ENCODE results near the gene YARS2. TPM values are rescaled to one million over a fixed set of nuclear protein-coding genes. Genes with fewer than 3 reads are reported as not detected.

YARS2 gene
- total RNA-seq, 4 donors from 2014 or later, result 18.7 to 26.8 (median 22.0) TPM

DNA sequence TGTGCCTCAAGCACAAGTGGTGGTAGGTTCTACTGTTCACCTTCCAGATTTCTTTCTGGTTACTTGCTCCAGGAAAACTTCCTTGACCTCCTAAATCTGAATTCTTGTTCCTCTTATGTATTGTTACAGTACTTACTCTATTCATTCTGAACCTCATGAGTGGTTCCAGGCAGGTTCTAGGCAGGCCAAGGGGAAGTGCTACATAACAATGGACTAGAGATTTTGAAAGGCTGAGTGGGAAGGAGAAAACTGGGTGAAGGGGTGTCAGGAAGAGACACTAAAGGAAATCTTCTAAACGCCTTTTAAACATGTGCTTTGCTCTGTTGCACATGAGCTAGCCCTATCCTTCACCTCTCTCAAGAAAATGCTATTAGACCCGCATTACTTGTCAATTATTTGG, 1.6 kb downstream of the YARS2 start:
- TF ChIP-seq, protein P1, sequence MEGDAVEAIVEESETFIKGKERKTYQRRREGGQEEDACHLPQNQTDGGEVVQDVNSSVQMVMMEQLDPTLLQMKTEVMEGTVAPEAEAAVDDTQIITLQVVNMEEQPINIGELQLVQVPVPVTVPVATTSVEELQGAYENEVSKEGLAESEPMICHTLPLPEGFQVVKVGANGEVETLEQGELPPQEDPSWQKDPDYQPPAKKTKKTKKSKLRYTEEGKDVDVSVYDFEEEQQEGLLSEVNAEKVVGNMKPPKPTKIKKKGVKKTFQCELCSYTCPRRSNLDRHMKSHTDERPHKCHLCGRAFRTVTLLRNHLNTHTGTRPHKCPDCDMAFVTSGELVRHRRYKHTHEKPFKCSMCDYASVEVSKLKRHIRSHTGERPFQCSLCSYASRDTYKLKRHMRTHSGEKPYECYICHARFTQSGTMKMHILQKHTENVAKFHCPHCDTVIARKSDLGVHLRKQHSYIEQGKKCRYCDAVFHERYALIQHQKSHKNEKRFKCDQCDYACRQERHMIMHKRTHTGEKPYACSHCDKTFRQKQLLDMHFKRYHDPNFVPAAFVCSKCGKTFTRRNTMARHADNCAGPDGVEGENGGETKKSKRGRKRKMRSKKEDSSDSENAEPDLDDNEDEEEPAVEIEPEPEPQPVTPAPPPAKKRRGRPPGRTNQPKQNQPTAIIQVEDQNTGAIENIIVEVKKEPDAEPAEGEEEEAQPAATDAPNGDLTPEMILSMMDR (IDR thresholded peaks at IDR 0.05; ENCODE audit: low read depth), result no peak

DNA sequence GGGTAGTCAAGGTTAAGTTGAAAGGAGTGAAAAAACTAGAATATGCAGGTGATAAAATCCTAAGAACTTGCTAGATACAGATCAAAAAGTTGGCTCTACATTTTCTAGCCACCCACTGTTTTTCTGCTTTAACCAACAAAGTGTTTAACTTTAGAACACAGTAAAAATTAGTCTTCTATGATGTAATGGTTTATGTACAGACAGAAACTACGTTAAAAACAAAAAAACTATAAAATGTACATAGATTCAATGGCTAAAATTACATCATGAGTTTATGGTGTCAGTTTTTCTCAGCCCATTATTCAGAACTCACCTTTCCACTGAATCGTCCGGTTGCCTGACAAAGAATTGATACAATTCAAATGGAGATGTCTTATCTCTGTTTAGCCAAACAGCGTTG, 2.1 kb downstream of the YARS2 start:
- TF ChIP-seq, protein P1 (IDR thresholded peaks at IDR 0.05; ENCODE audit: low read depth), result no peak

DNA sequence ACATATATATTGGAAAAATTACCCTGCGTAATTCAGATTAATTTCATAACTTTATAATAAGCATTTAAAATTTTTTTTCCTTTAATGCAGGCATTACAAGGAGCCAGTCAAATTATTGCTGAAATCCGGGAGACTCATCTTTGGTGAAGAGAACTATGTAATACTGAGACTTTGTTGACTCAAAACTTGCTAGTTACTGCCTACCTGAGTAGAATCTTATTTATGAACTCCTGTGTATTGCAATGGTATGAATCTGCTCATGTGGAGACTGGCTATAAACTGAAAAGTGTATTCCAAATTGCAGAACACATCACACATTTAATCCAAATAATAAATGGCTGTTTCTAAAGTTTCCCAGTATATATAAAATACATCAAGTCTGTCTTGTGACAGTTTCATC, 12.4 kb downstream of the YARS2 start:
- TF ChIP-seq, protein P1 (IDR thresholded peaks at IDR 0.05; ENCODE audit: low read depth), result no peak

DNA sequence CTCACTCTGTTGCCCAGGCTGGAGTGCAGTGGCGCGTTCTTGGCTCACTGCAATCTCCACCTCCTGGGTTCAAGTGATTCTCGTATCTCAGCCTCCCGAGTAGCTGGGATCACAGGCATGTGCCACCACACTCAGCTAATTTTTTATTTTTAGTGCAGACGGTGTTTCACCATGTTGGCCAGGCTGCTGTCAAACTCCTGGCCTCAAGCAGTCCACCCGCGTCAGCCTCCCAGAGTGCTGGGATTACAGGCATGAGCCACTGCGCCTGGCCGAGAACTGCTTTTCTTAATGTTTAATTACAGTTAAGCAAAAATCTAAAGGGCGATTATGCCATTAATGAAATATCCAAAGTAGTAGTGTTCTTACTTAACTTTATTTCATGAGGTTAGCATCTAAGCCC, 13.6 kb downstream of the YARS2 start:
- TF ChIP-seq, protein P1 (IDR thresholded peaks at IDR 0.05; ENCODE audit: low read depth), result no peak

DNA sequence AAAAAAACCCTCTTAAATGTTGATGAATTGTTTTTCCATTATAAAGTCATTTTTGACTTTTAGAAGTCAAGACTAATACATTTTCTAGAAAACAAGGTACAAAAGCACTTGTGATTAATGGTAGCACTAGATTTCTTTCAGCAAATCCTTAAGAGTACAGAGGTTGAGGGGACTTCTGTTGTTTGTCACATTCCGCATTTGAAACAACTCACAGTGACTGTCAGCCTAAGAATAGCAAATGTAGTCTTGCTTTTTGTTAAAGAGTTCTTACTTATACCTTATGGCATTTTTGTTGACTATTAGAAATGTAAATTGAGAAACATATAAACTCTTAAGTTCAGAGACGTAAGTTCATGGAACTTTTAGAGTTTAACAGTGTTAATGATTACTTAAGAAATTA, 16.4 kb downstream of the YARS2 start:
- TF ChIP-seq, protein P1 (IDR thresholded peaks at IDR 0.05; ENCODE audit: low read depth), result no peak

DNA sequence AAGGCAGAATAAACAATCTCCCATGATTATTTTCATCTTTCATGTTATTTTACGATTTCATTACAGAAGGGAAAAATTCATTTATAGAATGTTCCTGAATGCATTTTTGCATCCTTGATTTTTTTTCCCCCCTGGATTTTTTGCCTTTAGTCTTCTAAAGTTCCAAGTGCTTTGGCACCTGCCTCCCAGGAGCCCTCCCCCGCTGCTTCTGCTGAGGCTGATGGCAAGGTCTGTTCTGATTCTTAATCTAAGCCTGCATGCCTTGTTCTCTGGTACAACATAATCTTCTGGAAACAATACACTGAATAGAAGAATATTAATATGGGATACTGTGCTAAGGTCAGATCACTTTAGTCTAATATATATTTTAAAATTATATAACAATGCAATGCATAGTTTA, 18.0 kb downstream of the YARS2 start:
- TF ChIP-seq, protein P1 (IDR thresholded peaks at IDR 0.05; ENCODE audit: low read depth), result no peak

DNA sequence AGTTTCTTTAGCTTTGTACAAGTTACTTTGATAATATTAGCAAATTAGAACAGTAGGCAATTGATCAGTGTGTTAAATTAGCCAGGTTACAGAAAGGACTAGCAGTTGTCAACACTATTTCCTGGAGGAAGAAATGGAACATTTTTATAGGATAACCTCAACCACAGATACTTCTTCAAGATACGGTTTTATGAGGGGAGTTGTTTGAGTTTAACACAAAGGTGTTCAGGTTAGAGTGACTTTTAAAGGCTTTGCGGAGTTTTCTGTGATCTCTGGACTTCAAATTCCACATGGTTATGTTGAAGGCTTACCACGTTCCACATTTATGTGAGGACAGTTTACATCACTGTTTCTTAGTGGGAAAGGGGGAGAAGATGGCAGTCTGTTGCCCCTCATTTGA, 19.3 kb downstream of the YARS2 start:
- TF ChIP-seq, protein P1 (IDR thresholded peaks at IDR 0.05; ENCODE audit: low read depth), result no peak

Measured in subcutaneous adipose tissue (tissue), 4 donors.